ENCODE data around the gene HTT.
"Not testable (repeated sequence)": the region's sequence is repeated elsewhere in the genome, so short reads cannot be mapped to it uniquely, and the experiment has no call there.

The HTT gene

GRCh38 chr4:3075652-3075981, 1.1 kb downstream of the HTT start:
- no peak for DNase-seq (ENCODE audit: extremely low spot score, insufficient read length, low read depth)
- peak; percentile 60 for FAIRE-seq

GRCh38 chr4:3077796-3078195, 3.3 kb downstream of the HTT start:
- DNase-seq (ENCODE audit: extremely low spot score, insufficient read length, low read depth) (no peak), FAIRE-seq (peak; percentile 94)

GRCh38 chr4:3079694-3080123, 5.2 kb downstream of the HTT start:
- no peak for DNase-seq (ENCODE audit: extremely low spot score, insufficient read length, low read depth)
- peak; percentile 91 for FAIRE-seq

DNA sequence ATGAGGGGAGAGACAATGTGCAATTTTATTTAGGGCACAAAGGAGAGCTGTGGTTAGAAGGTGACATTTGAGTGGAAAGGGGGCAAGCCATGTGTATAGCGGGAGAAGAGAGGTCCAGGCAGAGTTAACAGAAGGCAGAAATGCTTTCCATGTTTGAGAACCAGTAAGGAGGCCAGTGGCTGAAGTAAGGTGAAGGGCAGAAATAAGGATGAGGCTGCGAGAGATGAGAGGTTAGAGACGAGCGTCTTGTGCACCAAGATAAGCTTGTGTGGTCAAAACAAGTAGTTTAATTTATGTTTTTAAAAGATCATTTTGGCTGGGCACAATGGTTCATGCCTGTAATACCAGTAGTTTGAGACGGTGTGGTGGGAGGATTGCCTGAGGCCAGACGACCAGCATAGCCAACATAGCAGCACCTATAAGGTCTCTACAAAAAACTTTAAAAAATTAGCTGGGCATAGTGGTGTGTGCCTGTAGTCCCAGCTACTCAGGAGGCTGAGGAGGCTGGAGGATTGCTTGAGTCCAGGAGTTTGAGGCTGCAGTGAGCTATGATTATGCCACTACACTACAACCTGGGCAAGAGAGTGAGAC, 8.5 kb downstream of the HTT start:
- DNase-seq (ENCODE audit: extremely low spot score, insufficient read length, low read depth) (no peak), FAIRE-seq (no peak)

GRCh38 chr4:3083732-3084131, 9.3 kb downstream of the HTT start:
- FAIRE-seq = no peak
- DNase-seq (ENCODE audit: extremely low spot score, insufficient read length, low read depth) = no peak

GRCh38 chr4:3085948-3086670, 11.6 kb downstream of the HTT start:
- peak; percentile 71 for FAIRE-seq
- DNase-seq (ENCODE audit: extremely low spot score, insufficient read length, low read depth) = no peak

DNA sequence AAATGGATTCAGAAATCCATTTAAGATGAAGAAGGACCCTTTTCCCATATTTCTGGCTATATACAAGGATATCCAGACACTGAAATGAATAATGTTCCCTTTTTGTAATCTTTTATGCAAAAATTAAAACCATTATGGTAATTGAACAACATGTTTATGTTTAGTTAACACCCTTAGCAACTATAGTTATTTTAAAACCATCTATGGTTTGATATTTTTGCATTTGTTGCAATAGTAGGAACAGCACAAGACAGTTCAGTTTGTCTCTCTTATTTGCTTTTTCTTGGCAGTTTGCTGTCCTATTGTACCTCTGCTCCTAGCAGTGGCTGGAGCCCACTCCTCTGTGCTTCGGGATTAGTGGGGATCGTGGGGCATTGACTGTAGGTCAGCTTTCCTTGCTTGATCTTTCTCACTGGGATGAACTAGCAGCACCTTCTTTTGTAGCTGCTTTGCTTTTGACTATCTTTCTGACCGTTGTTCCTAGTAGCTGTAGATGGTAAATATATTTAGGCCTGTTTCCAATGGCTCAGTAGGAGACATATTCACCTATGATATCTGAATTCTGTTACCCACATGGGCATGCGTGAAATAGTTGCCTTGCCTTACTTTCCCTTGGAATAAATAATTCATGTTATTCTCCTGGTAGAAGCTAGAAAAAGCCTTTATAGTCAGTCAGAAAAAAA, 12.8 kb downstream of the HTT start:
- DNase-seq (ENCODE audit: extremely low spot score, insufficient read length, low read depth) (no peak), FAIRE-seq (no peak)

GRCh38 chr4:3091464-3091863, 17.0 kb downstream of the HTT start:
- DNase-seq (ENCODE audit: extremely low spot score, insufficient read length, low read depth) = no peak
- peak; percentile 50 for FAIRE-seq

DNA sequence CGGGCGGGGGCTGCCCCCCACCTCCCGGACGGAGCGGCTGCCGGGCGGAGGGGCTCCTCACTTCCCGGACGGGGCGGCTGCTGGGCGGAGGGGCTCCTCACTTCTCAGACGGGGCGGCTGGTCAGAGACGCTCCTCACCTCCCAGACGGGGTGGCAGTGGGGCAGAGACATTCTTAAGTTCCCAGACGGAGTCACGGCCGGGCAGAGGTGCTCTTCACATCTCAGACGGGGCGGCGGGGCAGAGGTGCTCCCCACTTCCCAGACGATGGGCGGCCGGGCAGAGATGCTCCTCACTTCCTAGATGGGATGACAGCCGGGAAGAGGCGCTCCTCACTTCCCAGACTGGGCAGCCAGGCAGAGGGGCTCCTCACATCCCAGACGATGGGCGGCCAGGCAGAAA, 20.2 kb downstream of the HTT start:
- not testable (repeated sequence) for FAIRE-seq; DNase-seq (ENCODE audit: extremely low spot score, insufficient read length, low read depth)

DNA sequence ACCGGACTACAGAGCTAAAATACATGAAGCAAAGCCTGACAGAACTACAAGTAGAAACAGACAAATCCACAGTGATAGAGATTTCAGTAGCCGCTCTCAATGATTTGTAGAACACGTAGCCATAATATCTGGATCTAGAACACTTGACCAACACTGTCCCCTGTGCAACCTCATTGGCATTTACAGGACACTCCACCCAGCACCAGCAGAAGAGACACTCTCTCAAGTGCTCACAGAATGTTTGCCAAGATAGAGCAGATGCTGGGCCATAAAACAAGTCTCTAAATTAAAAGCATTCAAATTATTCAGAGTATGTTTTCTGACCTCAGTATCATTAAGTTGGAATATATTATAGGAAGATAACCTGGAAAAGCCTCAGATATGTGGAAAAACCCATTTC, 21.7 kb downstream of the HTT start:
- DNase-seq (ENCODE audit: extremely low spot score, insufficient read length, low read depth) = no peak
- no peak for FAIRE-seq

- FAIRE-seq = no peak
- no peak for DNase-seq (ENCODE audit: extremely low spot score, insufficient read length, low read depth)
These were observed 23.9 kb downstream of the HTT start for GRCh38 chr4:3098346-3098745.

- peak; percentile 75 for DNase-seq (ENCODE audit: extremely low spot score, insufficient read length, low read depth)
- FAIRE-seq = peak; percentile 94
These were observed 32.1 kb downstream of the HTT start for GRCh38 chr4:3106339-3107186.

DNA sequence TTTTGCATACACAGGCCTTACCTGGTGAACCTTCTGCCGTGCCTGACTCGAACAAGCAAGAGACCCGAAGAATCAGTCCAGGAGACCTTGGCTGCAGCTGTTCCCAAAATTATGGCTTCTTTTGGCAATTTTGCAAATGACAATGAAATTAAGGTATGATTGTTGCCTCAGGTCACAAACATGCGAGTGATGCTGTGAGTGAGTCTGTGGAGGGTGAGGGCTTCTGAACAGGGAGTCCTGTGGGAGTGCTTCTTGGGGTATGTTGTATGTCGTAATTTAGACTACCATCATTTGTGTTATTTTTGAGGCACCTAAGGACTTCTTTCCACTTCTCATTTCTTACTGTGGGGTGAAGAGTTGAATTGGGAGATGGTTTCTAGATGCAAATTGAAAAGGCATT, 32.8 kb downstream of the HTT start:
- FAIRE-seq (no peak), DNase-seq (ENCODE audit: extremely low spot score, insufficient read length, low read depth) (no peak)

GRCh38 chr4:3107691-3108121, 33.2 kb downstream of the HTT start:
- DNase-seq (ENCODE audit: extremely low spot score, insufficient read length, low read depth) (no peak), FAIRE-seq (no peak)

DNA sequence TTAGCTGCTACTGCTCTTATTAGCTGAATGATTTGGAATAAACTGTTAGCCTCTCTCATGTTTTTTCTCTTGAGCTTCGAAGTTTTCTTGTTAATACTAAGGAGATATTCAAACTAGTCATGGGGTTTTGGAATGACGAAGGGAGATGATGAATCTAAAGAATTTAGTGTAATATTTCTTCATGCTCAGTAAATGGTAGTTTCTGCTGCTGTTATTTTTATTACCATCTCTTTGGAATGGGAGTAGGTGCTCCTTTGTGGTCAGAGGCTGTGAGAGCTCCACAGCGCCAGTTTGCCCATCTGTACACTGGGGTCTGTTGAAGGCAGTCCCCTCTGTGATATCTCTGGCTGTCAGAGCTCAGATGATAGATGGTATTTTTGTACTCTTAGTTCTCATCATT, 33.7 kb downstream of the HTT start:
- DNase-seq (ENCODE audit: extremely low spot score, insufficient read length, low read depth) = no peak
- FAIRE-seq = no peak

DNA sequence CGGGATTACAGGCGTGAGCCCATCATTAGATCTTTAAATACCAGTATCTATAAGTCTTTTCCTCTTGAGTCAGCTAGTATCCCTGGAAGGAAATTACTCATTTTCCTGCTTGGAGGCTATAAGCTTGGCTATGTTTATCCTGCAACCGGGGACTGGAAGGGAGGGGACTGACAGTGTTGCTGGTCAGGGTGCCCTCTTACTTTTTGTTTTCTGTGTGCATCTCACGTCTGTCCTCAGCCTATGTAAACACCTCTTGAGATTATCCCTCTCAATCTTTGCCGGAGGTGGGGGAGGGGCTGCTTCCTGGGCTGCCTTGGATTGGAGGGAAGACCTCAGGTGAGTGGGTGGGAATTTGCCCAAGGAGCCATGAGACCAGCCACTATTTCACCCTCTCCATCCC, 37.0 kb downstream of the HTT start:
- FAIRE-seq (no peak), DNase-seq (ENCODE audit: extremely low spot score, insufficient read length, low read depth) (no peak)

- DNase-seq (ENCODE audit: extremely low spot score, insufficient read length, low read depth) (no peak), FAIRE-seq (no peak)
These were observed 37.7 kb downstream of the HTT start for GRCh38 chr4:3112201-3112600.

DNA sequence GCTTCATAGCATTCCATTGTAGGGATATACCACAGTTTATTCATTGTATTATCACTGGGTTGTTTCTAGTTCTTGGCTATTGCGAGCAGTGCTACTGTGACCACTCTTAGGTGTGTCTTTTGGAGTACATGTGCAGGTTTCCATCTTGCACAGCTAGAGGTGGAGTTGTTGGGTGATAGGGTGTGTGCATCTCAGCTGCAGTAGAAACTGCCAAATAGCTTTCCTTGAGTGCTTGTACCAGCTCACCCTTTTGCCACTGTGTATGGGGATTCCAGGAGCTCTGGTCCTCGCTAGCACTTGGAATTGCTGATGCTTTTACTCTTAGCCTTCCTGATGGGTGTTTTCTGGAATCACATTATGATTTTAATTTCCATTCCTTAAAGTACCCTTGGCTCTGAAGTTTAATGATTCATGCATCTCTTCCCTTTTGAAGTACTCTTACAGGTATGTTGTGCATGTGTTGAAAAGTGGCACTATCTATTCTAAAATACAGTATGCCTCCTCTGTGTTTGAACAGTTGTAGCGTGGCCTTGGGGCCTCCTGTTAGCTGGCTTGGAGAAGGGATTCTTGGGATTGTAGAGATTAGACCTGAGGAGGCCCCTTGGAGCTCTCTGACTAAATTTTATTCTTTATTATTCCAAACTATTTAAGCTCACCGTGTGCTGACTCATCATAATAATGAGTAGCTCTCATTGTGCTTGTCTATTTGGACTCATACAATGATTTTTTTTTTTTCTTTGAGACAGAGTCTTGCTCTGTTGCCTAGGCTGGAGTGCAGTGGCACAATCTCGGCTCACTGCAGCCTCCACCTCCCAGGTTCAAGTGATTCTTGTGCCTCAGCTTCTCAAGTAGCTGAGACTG, 38.4 kb downstream of the HTT start:
- FAIRE-seq (no peak), DNase-seq (ENCODE audit: extremely low spot score, insufficient read length, low read depth) (no peak)

DNA sequence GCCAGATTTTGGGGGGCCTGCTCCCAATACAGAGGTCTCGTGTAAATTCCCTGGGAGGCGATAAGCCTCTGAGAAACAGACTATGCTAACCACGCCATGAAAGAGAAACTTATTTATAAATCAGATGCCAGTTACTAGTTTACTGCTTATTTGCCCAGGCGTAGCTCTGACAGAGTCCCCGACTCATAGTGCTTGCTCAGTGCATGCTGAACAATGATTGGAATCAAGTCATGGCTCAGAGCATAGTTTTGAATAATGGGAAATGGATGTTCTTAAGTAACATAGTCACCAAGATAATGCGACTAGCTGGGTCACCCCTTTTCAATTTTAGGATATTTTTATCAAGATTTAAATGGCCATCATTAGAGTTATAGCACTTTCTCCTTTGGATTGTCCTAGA, 39.9 kb downstream of the HTT start:
- FAIRE-seq (no peak), DNase-seq (ENCODE audit: extremely low spot score, insufficient read length, low read depth) (no peak)

Measured in GM18507 (cell line).